Measurements from ENCODE around the gene CHCHD6.

GRCh38 chr3:126852511-126852910 is 148.5 kb downstream of the CHCHD6 start:
- no peak for TF ChIP-seq CTCF (IDR thresholded peaks at IDR 0.05)
- TF ChIP-seq POLR2A (IDR thresholded peaks at IDR 0.05), result no peak
- TF ChIP-seq EP300 (IDR thresholded peaks at IDR 0.05), result no peak
